NCI-H2171 treated with DMSO at 0.1 percent for 48 hours (cell line): ENCODE measurements around the gene AXIN1.
"Not testable (repeated sequence)": the region's sequence is repeated elsewhere in the genome, so short reads cannot be mapped to it uniquely, and the experiment has no call there.

Experiments used
- DNase-seq: peaks from one replicate; lab custom pipeline; 2025; lab: John Stamatoyannopoulos, UW

The AXIN1 gene

DNA sequence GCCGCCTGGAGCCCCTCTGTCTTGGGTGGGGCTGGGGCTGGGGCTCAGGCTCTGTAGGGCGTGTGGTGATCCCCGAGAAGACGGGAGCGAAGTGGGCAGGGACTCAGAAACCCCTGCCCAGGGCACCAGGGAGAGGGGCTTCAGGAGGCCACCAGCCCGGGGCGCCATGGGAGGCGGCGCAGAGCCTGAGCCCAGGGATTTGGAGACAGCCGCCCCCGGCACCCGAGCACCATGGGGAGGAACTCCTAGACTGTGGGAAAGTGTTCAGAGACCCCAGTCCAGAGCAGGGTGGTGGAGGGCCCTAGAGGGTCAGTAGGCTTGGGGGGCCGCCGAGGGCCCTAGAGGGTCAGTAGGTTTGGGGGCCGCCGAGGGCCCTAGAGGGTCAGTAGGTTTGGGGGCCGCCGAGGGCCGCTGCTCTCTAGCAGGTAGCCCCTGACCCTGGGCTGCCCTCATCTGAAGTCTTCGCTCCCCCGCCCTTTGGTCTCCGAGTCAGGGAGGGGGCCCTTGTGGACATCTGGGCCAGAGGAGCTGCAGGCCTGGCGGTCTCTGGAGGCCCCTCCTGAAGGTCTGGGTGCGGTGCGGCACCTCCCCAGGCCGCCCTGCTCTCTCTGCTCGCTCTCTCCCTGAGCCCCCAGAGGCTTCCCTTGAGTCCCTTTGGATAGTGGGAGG is 71.4 kb downstream of the AXIN1 start:
- no peak for DNase-seq

DNA sequence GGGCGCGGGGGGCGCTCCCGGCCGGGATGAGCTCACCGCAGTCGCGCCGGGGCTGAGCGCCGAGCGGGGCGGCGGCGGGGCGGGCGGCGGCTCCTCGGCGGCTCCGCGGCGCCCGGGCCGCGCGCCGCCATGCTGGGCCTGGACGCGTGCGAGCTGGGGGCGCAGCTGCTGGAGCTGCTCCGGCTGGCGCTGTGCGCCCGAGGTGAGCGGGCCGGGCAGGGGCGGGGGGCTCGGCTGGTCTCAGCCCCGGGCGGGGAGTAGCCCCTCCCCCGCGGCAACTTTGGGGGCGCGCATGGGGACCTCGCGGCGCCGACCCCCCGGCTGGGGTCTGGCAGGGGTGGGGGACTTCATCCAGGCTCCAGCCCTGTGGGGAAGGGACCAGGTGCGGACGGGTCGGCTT is 72.0 kb downstream of the AXIN1 start, which contains the start of gene ARHGDIG:
ARHGDIG (plus strand) TSS at position 40 of the 400 bp plus-strand sequence; CDS start at position 130, 90 bp downstream.
- no peak for DNase-seq

DNA sequence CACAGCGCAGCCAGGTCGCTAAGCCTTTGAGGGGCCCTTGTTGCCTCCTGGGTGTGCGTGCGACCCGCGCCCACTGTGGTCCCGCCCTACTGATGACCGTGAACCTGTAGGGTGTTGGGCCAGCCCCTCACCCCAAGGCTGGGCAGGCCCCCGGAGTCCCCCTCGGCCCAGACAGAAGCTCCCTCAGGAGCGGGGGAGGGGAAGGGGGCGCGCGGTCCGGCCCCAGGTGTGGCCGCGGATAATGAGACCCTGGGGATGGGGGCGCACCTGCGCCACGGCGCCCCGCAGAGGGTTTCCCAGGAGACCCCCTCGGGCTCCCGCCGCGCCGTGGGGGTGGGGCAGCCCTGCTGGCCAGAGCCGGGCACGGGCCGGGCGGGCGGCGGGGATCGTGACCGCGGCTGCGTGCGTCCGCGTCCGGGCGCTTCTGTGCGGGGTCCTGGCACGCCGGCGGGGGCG is 72.5 kb downstream of the AXIN1 start:
- DNase-seq, result no peak

DNA sequence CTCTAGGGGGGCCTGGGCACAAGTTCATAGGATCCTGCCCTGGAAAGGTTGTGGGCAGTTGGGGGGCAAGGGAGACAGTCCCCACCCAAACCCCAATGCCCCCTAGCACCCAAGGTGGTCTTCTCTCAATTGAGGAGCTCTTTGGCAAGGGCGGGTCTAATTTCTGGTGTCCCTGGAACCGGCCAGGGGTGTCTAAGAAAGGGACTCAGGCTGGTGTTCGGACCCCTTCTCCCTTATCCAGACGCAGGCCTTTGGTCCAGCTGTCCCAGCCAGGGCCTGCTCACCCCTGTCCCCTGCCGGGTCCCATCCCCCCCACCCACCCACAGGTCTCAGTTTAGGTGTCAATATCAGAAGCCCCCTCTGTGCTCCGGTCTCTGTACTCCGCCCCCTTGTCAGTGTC is 73.0 kb downstream of the AXIN1 start:
- DNase-seq, result no peak

DNA sequence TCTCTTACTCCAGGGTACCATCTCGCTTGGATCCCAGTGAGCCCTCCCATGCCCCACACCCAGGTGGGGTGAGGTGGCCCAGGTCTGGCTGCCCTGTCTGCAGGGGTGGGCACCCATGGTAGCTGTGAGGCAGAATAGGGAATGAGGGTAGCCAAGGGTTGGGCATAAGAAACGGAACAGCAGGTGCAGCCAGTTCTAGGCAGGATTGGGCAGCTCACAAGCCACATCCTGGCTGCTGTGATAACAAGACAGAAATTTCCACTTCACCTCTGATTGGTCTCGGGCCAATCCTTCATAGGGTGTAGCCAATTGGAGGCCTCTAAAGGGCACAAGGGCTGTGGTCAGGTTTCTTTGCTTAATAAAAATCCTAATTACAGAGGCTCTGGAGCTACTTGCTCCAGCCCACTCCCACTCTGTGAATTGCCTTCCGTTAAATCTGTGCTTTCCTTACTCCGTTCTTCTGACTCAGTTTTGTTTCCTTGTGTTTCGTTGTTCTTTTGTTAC is 73.6 kb downstream of the AXIN1 start:
- peak; percentile 71 for DNase-seq

DNA sequence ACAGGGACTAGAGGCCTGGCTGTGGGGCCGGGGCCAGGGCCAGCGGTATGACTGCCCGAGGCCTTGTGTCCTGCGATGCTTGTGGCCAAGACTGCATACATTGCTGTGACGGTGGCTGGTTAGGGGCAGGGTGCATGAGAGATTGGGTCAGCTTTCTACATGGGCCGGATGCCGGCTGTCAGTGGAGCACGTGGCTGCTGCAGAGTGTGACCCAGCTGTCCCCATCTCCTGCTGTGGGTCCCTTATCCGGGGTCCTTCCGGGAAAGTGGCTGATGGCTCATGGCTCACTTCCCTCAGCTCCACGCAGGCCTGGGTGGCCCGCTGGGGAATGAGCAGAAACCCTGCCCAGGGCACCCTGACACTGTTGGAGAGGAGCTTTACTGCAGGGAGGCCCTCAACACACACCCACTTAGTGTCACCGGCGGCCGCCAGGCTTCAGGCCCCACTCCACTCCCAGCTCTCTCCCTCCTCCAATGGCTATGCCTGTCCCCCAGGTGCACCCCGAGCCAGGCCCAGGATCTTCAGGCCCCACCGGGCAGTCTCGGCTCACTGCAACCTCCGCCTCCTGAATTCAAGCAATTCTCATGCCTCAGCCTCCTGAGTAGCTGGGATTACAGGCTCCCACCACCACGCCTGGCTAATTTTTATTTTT is 76.0 kb downstream of the AXIN1 start:
- DNase-seq, result no peak

DNA sequence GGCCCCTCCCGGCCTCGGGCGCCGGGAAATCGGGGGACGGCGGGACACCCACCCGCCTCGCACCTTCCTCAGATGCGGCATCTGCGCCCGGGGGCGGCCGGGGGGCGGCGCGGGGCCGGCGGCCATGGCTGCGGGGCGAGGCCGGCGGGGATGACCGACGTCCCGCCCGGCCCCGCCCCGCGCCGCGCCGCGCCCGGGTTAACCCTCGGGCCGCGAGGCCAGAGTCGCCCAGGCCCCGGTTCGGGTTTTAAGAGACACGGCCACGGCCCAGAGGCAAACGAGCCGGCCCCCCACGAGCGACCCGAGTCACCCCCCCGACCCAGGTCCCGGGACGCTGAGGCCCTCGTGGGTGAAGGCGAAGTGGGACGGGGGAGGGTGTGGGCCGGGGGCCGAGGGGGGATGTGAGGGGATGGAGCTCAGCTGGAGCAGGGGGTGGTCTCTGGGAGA is 76.7 kb downstream of the AXIN1 start, which contains the start of gene RGS11:
RGS11 (minus strand) TSS at position 159 of the 447 bp plus-strand sequence; CDS start at position 126, 33 bp downstream.
- DNase-seq, result no peak

DNA sequence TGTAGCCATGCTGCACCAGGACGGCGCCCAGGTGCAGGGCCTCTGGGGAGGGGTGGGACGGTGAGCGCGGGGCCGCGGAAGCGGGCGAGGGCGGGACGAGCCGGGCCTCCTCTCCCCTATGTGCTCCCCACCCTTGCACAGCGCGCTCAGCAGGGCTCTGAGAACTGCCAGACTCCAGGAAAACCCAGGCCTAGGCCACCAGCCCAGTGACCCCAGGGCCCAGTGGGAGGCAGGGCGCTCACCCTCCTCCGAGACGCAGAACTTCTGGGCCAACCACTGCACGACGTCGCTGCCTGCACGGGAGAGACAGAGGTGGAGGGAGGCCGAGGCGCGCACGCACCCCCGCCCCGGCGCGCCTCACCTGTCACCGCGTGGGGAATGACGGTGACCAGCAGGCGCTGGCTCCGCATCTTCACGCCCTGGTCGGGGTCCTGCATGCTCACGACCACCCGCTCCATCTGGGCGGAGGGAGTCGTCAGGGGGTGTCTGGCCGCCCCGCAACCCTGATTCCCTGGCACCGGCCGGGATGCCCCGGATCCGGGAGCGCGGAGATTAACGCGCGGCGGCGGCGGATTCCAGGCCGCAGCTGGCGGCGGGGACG is 77.4 kb downstream of the AXIN1 start:
- peak; percentile 32 for DNase-seq

DNA sequence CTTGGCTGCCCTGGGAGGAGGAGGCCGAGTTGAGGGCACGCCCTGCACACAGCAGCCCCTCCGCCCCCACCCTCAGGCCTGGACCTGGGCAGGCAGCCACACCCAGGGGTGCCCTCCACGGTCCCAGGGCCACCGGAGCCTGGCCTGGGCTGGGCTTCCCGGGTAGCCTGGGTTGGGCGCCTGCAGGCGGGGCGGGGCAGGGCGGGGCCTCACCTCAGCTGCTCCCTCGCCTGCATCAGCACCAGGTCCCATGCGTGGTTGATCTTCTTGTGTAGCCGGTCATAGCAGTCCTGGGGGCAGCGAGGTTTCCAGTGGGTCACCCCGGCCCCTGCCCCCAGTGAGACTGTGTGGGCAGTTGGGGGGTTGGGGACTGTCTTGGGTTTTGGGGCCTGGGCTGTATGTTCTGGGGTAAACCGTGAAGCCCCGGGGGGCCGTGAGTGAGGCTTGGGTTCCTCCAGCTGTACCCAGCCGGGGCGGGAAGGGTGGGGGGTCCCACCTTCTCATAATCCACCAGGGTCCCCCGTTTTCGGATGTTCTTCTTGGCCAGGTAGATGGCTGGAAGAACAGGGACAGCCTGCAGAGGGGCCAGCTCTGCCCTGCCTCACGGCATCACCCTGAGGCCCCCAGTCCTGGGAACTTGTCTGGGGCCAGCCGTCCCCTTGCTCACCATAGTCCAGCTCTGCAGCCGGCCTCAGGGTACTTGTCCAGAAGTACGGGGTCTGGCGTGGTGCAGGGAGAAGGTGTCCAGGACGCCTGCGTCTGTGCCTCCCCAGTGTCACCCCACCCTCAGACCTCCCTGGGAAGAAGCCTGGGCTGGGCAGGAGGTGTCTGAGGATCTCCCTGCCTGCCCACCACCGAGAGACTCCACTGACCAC is 78.7 kb downstream of the AXIN1 start:
- DNase-seq, result no peak

DNA sequence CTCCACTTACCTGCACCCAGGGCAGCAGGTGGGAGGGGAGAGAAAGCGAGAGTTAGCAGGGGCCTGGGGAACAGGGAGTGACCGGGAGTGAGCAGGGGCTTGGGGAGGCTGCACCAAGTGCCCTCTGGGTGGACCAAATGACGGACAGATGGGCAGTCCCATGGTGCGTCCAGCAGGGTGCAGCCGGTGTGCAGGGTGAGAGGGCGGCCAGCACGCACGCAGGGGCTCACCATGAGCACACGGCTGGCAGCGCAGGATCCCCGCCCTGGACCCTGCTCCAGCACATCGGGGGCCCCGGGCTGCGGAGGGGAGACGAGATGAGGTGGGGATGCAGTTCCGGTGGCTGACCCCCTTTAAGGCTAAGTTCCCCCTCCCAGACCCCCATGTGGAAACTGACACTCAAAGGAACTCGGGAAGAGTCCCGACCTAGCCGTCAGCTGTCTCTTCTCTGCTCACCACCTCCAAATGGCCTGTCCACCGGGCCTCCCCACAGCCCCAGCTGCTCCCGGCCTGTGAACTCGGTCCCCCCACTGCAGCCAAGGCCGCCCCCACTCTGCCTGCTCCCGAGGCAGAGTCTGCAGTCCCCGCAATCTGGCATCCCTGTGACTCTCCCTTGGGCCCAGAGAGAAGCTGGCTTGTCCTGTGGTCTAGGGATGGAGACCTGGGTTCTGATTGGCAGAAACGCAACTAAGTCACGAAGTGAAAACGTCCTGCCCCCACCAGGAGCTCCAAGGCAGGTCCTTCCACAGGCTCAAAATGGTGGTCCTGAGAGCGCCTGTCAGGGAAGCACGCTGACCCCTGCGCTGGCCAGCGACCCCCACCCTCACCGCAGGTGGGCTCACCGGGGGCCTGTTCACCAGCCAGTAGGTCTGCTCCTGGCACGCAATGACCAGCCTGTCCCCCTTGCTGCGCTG is 79.6 kb downstream of the AXIN1 start:
- no peak for DNase-seq

DNA sequence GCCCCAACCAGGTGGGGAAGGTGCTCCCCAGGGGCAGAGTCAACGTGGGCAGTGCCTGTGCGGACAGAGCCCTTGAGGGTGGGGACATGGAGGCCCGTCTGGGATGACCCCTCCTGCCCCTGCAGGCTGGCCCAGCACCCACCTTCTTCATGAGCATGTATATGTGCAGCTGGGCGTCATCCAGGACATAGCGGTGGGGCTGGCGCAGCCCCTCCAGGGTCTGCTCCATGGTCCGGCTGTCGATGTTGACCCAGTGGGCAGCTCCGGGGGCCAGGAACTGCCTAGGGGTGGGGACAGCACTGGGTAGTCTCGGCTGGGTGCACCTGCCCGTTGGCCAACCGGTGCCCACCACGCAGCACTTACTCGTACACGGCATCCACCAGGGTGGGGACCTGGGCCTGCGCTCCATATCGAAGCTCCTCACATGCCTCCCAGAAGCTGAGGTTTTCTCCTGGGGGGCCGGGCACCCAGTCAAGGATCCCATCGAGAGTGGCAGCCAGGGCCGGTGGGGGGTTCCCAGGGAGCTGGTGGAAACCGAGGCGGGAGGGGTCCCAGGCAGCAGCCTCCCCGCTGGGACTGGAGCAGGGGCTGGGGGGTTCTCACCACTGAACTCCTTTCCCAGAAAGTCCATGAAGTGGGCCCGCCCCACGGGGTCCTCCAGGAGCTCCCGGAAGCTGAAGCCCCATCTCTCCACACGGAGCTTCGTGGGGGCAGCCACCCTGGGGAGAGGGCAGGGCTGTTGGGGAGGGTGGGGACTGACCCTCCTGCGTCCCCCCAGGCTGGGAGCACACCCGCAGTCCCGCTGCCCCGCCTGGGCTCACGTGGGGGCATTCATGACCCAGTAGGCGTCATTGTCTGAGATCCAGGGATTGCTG is 81.9 kb downstream of the AXIN1 start:
- no peak for DNase-seq

DNA sequence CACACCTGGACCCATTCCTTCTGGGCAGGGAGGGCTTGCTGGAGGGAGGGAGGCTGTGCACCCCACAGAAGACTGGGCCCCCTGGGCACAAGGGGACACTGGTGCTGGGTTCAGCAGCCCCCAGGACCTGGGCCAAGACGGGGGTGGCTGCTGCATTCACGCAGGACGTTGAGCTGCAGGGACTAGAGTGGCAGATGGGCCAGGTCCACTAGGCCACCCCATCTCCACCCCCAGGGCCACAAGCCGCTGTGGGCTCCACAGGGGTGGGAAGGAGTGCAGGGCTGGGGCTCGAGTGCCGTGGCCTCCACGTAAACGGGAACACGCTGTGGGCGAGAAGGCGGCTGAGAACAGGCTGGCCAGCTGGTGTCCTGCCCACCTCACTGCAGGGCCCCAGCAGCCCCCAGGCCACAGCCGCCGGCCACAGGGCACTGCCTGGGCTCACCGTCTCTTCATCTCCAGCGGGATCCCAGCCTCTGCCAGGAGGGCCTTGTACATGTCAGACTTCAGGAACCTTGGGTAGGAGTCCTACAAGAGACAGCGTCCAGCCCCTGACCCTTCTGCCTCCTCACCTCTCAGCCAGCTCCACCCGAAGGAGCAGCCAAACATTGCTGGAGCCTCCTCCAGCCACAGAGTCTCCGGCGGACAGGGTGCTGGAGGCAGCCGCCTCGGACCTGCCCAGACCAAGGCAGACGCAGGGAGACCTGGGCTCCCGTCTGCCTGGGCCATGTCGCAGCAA is 83.3 kb downstream of the AXIN1 start:
- DNase-seq, result no peak

DNA sequence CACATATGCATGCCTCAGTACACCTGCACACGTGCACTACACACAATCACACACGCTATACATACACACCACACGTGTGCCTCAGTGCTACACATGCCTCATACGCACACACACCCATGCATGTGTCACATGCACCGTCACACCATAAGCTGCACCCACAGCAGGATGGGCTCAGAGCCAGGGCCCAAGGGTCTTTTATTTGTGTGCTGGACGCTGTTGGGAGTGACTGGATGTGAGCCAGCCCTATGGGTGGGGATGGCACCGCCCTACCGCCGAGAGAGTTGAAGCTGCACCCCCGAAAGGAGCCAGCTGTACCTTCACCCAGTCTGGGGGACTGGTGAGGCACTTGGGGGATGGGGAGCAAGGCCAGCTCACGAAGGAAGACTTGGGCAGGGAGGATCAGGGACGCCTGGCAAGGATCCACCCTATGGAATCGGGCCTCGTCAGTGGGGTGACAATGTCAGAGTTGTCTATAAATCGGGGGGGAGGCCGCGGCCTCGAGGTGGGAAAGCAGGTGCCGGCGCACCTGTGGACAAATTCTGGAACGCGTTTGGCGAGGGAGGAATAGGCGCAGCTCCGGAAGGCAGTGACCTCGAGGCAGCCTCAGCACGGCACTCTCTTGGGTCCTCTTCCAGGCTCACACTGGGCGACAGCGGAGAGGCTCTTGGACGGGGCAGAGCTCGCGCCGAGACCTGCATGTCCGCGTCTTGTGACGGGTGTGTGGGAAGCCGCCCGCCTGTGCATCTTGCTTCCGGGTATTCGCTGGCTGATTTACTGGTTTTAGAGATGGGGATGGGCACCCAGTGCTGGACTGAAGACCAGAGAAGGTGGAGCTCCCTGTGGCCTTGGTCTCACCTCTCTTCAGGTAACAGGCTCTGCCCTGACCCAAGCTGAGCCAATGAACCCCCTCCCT is 84.1 kb downstream of the AXIN1 start:
- no peak for DNase-seq

DNA sequence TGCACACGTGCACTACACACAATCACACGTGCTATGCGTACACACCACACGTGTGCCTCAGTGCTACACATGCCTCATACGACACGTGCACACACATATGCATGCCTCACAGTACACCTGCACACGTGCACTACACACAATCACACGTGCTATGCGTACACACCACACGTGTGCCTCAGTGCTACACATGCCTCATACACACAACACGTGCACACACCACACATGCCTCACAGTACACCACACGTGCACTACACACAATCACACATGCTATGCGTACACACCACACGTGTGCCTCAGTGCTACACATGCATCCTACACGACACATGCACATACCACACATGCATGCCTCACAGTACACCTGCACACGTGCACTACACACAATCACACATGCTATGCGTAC is 85.0 kb downstream of the AXIN1 start:
- DNase-seq, result not testable (repeated sequence)

DNA sequence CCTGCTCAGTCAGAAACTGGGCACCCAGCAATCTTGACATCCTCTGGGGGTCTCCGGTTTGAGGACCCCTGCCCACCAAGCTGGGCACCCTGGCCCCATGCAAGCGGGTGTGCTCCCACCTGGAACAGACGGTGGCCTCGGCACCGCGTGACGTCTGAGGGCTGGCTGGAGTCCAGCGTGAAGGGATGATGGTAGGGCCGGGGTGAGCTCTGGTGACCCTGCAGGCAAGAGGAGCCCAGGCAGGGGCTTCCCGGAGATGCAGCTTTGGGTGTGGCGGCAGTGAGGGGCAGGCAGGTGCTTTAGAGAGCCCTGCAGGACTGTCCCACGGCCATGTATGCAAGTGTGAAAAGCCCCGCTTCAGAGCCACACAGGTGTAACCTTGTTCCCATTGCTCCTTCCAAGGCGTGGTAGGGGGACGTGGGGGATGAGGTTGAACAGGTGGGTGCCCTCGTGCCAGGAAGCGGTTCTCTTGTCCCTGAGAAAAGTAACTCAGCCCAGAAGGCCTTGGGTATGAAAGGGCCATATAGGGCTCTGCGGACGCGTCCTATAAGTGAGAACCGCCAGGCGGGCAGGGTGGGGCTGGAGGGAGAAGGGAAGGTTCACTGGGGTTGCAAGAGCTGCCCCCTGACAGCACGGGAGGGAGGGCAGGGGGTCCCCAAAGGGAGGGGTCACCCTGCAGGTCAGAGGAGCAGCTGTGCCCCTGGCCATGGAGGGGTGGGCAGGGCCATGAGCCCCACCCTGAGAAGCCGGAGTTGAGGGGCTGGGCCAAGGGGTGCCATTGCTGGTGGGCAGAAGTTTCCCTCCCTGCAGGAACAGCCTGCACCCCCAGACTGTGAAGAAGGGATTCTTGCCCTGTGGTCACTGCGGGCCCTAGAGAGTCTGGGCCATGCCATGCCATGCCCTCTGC is 86.0 kb downstream of the AXIN1 start:
- DNase-seq, result no peak

DNA sequence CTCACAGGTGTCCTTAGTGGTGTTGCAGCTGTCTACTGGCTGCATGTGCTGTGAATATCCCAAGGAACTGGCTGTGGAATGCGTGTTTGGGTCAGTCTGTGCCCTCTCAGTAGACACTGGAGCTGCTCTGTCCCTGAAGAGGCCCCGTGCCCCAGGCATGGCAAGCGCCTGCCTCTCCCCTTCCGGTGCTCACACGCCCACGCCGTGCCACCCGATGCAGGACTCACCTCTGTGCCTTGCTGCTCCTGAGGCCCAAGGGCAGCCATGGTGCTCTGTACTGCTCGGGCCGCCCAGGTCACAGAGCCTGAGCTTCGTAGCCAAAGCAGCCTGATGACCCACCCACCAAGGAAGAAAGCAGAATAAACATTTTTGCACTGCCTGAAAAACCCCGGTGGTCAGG is 86.8 kb downstream of the AXIN1 start:
- no peak for DNase-seq

DNA sequence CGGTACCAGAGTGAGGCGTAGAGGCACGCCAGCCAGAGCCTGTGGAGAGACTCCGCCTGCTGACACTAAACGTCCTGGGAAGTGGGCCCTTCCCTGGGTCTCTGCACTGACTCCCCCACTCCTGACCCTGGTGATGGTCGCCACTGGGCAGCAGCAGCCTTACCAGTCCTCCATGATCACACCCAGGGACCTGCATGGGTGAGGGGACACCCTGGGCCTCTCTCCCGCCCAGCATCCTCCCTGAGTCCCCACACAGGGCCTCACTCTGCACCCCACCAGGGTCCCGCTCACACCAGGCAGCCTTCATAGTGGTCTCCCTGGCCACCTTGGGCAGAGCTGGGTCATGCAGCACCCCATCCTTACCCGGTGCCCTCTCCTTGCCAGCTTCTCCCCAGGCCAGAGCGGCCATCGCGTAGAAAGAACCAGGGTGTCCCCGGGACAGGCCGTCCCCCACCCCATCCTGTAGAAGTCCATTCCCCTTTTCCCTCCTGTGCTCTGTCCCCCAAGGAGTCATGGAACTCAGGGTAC is 87.5 kb downstream of the AXIN1 start:
- no peak for DNase-seq
